H1 (cell line): Measurements from ENCODE around the gene TMEM151B. TPM values are rescaled to one million over a fixed set of nuclear protein-coding genes. Genes with fewer than 3 reads are reported as not detected.

Experiments
- BCL11A ChIP-seq, 2 experiments: IDR thresholded peaks; one replicate each; pipeline ENCODE4 v1.6.1; 2011; ENCODE audit warnings: low read depth in 2 of 2, low read length in 2 of 2, mild to moderate bottlenecking in 2 of 2
- NRF1 ChIP-seq: IDR thresholded peaks from 2 replicates; pipeline ENCODE4 v1.6.1; 2011; ENCODE audit warnings: mild to moderate bottlenecking, low read depth, low read length, improper control_type of control experiment
- POU5F1 ChIP-seq: IDR thresholded peaks from 2 replicates; pipeline ENCODE4 v1.6.1; 2011; ENCODE audit warnings: low read depth, mild to moderate bottlenecking, low read length, moderate library complexity
- RNF2 ChIP-seq: fragments of 200-900, 300-1000 bp; sonication (generic); IDR thresholded peaks from 2 replicates; pipeline ENCODE4 v1.7.1; 2016; ENCODE audit warnings: borderline replicate concordance, low read depth, mild to moderate bottlenecking, antibody characterized with exemption, low read length; ENCODE audit not compliant: poor library complexity, severe bottlenecking; ENCODE audit errors: missing control alignments
- SRF ChIP-seq: IDR thresholded peaks from 2 replicates; pipeline ENCODE4 v1.6.1; 2011; ENCODE audit warnings: mild to moderate bottlenecking, low read depth, low read length, moderate library complexity
- TAF1 ChIP-seq: IDR thresholded peaks from 2 replicates; pipeline ENCODE4 v1.6.1; 2011; ENCODE audit warnings: mild to moderate bottlenecking, low read depth, low read length
- polyA plus RNA-seq, 7 experiments: library from polyadenylated mRNA; depleted of rRNA in 3 of 7; stranded (reverse) in 5 of 7; unstranded in 2 of 7; fragments of >200 nt in 5 of 7; fragments of 200-250 nt in 2 of 7; gene quantifications; 1 replicate in 5 of 7; 2 replicates in 1 of 7; 4 replicates in 1 of 7; pipeline versions ENCODE4 v1.2.1 to v1.2.3, GENCODE V29; 2011 to 2013; ENCODE audit warnings: missing spikeins in 2 of 7, mixed read lengths in 2 of 7
- total RNA-seq: library from RNA; stranded (reverse); fragmentation: NEBNext Ultra II Directional; extraction: Animal tissue kit (Norgen Biotek cat#: 25700); gene quantifications from 2 replicates; pipeline ENCODE4 v1.2.1, GENCODE V29; 2021
- TF ChIP-seq, protein P1 (sequence below): fragments of 300-600 bp; sonication (generic); IDR thresholded peaks from 2 replicates; pipeline ENCODE4 v1.7.1; 2012; ENCODE audit warnings: low read length, moderate library complexity, mild to moderate bottlenecking, inconsistent platforms; ENCODE audit not compliant: insufficient replicate concordance
- TF ChIP-seq, protein P2 (sequence below): IDR thresholded peaks from 2 replicates; pipeline ENCODE4 v1.6.1; 2012; ENCODE audit warnings: inconsistent platforms

TMEM151B gene
- total and polyA plus RNA-seq, 2 of the 8 experiments (the other 6 are each of a cell fraction or from before 2014, with no cell fraction given) = 8.0 to 15.5 TPM

DNA sequence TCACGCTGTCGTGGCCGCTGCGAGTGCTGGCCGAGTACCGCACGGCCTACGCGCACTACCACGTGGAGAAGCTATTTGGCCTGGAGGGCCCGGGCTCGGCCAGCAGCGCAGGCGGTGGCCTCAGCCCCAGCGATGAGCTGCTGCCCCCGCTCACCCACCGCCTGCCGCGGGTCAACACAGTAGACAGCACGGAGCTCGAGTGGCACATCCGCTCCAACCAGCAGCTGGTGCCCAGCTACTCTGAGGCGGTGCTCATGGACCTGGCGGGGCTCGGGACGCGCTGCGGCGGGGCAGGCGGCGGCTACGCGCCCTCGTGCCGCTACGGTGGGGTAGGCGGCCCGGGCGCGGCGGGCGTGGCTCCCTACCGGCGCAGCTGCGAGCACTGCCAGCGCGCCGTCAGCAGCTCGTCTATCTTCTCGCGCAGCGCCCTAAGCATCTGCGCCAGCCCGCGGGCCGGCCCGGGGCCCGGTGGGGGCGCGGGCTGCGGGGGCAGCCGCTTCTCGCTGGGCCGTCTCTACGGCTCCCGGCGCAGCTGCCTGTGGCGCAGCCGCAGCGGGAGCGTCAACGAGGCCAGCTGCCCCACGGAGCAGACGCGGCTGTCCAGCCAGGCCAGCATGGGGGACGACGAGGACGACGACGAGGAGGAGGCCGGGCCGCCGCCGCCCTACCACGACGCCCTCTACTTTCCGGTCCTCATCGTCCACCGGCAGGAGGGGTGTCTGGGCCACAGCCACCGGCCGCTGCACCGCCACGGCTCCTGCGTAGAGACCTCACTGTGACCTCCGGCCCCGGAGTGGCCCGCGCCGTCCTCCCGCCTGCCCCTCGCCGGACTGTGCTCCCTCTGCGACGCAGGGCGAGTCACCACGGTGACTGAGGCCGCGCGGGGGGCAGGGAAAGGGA, 5.7 kb downstream of the TMEM151B start (continued):
- TF ChIP-seq, protein P1, sequence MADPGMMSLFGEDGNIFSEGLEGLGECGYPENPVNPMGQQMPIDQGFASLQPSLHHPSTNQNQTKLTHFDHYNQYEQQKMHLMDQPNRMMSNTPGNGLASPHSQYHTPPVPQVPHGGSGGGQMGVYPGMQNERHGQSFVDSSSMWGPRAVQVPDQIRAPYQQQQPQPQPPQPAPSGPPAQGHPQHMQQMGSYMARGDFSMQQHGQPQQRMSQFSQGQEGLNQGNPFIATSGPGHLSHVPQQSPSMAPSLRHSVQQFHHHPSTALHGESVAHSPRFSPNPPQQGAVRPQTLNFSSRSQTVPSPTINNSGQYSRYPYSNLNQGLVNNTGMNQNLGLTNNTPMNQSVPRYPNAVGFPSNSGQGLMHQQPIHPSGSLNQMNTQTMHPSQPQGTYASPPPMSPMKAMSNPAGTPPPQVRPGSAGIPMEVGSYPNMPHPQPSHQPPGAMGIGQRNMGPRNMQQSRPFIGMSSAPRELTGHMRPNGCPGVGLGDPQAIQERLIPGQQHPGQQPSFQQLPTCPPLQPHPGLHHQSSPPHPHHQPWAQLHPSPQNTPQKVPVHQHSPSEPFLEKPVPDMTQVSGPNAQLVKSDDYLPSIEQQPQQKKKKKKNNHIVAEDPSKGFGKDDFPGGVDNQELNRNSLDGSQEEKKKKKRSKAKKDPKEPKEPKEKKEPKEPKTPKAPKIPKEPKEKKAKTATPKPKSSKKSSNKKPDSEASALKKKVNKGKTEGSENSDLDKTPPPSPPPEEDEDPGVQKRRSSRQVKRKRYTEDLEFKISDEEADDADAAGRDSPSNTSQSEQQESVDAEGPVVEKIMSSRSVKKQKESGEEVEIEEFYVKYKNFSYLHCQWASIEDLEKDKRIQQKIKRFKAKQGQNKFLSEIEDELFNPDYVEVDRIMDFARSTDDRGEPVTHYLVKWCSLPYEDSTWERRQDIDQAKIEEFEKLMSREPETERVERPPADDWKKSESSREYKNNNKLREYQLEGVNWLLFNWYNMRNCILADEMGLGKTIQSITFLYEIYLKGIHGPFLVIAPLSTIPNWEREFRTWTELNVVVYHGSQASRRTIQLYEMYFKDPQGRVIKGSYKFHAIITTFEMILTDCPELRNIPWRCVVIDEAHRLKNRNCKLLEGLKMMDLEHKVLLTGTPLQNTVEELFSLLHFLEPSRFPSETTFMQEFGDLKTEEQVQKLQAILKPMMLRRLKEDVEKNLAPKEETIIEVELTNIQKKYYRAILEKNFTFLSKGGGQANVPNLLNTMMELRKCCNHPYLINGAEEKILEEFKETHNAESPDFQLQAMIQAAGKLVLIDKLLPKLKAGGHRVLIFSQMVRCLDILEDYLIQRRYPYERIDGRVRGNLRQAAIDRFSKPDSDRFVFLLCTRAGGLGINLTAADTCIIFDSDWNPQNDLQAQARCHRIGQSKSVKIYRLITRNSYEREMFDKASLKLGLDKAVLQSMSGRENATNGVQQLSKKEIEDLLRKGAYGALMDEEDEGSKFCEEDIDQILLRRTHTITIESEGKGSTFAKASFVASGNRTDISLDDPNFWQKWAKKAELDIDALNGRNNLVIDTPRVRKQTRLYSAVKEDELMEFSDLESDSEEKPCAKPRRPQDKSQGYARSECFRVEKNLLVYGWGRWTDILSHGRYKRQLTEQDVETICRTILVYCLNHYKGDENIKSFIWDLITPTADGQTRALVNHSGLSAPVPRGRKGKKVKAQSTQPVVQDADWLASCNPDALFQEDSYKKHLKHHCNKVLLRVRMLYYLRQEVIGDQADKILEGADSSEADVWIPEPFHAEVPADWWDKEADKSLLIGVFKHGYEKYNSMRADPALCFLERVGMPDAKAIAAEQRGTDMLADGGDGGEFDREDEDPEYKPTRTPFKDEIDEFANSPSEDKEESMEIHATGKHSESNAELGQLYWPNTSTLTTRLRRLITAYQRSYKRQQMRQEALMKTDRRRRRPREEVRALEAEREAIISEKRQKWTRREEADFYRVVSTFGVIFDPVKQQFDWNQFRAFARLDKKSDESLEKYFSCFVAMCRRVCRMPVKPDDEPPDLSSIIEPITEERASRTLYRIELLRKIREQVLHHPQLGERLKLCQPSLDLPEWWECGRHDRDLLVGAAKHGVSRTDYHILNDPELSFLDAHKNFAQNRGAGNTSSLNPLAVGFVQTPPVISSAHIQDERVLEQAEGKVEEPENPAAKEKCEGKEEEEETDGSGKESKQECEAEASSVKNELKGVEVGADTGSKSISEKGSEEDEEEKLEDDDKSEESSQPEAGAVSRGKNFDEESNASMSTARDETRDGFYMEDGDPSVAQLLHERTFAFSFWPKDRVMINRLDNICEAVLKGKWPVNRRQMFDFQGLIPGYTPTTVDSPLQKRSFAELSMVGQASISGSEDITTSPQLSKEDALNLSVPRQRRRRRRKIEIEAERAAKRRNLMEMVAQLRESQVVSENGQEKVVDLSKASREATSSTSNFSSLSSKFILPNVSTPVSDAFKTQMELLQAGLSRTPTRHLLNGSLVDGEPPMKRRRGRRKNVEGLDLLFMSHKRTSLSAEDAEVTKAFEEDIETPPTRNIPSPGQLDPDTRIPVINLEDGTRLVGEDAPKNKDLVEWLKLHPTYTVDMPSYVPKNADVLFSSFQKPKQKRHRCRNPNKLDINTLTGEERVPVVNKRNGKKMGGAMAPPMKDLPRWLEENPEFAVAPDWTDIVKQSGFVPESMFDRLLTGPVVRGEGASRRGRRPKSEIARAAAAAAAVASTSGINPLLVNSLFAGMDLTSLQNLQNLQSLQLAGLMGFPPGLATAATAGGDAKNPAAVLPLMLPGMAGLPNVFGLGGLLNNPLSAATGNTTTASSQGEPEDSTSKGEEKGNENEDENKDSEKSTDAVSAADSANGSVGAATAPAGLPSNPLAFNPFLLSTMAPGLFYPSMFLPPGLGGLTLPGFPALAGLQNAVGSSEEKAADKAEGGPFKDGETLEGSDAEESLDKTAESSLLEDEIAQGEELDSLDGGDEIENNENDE = no peak
- TF ChIP-seq RNF2 (no peak), SRF (no peak), TAF1 (no peak), BCL11A (IDR thresholded peaks at IDR 0.05; ENCODE audit: low read depth in 2 of 2, low read length in 2 of 2) (no peak), POU5F1 (no peak), NRF1 (no peak)
- TF ChIP-seq, protein P2, sequence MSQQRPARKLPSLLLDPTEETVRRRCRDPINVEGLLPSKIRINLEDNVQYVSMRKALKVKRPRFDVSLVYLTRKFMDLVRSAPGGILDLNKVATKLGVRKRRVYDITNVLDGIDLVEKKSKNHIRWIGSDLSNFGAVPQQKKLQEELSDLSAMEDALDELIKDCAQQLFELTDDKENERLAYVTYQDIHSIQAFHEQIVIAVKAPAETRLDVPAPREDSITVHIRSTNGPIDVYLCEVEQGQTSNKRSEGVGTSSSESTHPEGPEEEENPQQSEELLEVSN = peak; percentile 24; the same call in 1 of the 2 replicates
